GM23248 (cell line): Measurements from ENCODE around the gene BPIFB2.

ENCODE experiments used
- EZH2 ChIP-seq: fragments of 200-600 bp; sonication (generic); IDR thresholded peaks from 2 replicates; pipeline ENCODE4 v1.6.1; 2018; ENCODE audit warnings: antibody characterized with exemption, mild to moderate bottlenecking; ENCODE audit not compliant: insufficient read depth, poor library complexity, severe bottlenecking
- EZH2phosphoT487 ChIP-seq: fragments of 200-600 bp; sonication (generic); IDR thresholded peaks from 2 replicates; pipeline ENCODE4 v1.6.1; 2018; ENCODE audit warnings: antibody characterized with exemption, moderate library complexity, mild to moderate bottlenecking, low read depth; ENCODE audit not compliant: insufficient read depth

GRCh38 chr20:33015114-33015484 is 7.6 kb downstream of the BPIFB2 start:
- no peak for TF ChIP-seq EZH2phosphoT487
- TF ChIP-seq EZH2 = no peak
